GM21367 (cell line): ENCODE results near the gene MPZL1.

Experiments used
- ATAC-seq: cut with Tn5 transposase; IDR thresholded peaks from one replicate; pipeline ENCODE4 v1.9.1; 2021; ENCODE audit not compliant: unreplicated experiment

MPZL1 gene

GRCh38 chr1:167776151-167776550 lies 54.4 kb downstream of the MPZL1 start:
- ATAC-seq = no peak

DNA sequence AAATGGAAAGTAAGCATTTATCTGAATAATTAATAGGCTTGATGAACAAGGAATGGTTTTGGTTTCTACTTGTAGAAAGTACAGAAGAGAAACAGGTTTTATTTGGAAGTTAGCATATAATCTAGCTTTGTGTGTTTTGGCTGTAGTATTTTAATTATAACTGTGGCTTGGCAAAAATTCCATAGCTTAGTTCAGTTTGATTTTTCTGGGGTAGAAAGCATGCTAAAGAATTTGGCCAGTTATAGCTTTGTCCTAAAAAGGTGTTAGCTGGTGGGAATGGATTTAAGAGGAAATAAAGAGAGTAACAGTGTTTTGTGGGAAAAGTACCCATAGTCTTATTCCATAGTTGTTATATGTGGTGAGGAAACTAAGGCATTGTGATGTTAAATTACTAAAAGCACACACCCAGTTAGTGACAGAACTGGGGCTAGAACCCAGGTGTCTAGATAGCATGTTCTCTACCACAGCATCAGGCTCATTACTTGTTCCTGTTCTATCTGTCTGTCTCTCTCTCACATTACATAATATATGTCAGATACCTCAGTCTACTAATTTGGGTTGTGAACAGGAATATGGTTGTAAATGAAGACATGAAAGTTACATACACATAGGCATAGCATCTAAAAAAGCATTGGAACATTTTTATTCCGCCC lies 55.0 kb downstream of the MPZL1 start:
- no peak for ATAC-seq

DNA sequence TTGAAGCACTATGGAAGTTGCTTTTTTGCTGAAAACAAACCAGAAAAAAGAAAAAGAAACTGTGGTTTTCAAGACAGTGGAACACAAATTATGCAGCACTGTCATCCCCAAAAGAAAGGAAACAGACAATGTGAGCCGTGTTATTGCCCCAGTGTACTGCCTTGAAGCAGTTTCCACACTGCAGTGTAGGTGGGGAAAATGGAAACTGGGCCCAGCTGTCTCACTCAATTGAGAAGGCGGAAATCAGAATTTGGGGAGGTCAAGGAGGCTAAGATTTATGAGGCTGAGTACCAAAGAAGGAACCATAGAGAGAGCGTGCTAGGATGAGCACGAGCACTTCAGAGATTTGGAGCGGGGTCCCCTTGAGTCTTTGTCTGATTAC lies 55.5 kb downstream of the MPZL1 start:
- no peak for ATAC-seq

DNA sequence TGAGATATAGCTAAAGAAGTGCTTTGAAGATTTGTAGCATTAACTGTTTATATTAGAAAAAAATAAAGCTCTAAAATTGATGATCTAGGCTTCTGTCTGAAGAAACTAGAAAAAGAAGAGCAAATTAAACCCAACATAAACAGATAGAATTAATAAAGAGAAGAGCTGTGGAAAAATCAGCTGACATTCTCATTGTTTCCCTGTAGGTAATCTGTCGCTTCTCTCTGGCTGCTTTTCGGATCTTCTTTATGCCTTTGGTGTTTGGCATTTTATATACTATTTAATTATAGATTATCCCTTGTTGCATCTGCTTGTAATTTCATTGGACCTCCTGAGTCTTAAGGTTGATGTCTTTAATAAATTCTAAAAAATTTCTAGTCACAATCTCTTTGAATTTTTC lies 59.8 kb downstream of the MPZL1 start:
- ATAC-seq = no peak

DNA sequence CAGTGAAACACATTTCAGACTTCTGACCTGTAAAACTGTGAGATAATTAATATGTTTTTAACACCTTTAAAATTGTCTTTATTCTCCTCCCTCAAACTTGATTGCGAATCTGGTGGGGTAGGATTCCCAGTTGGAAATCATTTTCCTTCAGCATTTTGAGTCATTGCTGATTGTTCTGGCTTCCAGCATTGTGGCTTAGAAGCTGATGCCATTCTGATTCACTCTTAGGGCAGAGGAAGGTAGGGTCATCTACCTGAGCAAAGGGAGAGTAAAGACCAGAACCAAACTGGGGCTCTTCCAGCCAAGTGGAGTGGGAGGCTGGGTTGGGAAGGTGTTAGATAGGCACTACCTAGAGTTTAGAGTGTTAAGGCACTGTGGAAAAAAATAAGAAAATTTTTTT lies 61.2 kb downstream of the MPZL1 start:
- ATAC-seq = no peak

DNA sequence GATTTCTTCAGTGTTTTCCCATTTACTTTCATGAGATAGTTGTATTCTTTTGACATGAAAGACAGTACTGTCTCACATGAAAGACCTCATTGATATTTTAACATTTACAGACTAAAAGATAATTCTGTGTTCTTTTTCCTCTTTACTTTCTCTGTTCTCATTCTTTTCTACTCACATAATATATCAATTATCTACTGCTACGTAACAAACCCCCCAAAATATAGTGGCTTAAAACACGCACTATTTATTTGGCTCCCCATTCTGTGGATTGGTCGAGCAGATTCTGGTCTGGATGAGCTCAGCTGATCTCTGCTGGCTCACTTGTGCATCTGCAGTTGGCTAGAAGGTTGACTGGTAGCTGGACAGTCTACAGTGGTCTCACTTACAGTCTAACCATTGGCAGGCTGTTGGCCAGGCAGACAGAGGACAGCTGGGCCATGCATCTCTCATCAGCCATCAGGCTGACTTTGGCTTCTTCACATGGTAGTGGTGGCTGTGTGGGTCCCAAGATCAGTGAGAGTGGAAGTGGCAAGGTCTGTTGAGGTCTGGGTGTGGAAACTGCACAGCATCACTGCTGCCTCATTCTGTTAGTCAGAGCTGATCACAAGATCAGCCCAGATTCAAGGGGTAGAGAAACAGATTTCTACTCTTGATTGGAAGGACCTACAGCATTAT lies 63.2 kb downstream of the MPZL1 start:
- no peak for ATAC-seq

- no peak for ATAC-seq
These were observed 64.7 kb downstream of the MPZL1 start for GRCh38 chr1:167786502-167786901.

DNA sequence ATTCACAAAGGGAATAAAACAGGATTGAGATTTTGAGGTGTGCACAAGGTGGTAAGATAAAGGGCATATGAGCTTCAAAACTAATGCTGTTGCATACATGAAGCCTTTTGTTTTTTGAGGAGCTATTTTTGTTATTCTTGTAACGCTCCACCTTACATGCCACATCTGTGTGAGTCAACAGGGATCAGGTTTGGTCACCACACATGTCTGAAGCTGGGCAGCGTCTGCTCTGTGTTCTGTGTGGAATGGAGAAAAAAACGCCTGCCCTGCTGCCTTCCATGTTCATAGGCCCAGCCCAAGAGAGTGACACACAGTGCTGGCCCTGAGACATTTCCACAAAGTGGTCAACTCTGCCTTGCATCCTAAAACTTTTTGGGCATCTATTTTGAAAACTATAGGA lies 67.7 kb downstream of the MPZL1 start:
- ATAC-seq = no peak

- ATAC-seq = no peak
These were observed 68.3 kb downstream of the MPZL1 start for GRCh38 chr1:167790117-167790516.

- ATAC-seq = no peak
These were observed 69.8 kb downstream of the MPZL1 start for GRCh38 chr1:167791281-167792187.

DNA sequence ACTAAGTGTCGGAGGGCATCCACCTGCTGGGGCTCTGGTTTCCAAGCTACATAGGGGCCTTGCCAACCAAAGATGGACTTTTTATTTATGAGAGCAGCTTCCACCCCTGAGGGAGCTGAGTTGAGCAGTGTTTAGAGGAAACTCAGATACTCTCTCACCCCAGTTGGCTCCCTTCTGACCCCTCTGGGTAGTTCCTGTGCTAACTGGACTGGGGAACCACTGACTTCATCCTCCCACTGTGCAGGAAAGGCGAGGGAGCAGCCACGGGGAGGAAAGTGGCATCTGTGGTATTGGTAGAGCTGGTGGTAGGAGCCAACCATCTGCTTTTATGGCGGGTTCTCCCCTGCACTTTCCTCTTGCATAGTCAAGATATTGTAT lies 70.4 kb downstream of the MPZL1 start:
- ATAC-seq = no peak

- ATAC-seq = no peak
These were observed 72.3 kb downstream of the MPZL1 start for GRCh38 chr1:167794043-167794442.

GRCh38 chr1:167795810-167796740 lies 74.3 kb downstream of the MPZL1 start:
- no peak for ATAC-seq

DNA sequence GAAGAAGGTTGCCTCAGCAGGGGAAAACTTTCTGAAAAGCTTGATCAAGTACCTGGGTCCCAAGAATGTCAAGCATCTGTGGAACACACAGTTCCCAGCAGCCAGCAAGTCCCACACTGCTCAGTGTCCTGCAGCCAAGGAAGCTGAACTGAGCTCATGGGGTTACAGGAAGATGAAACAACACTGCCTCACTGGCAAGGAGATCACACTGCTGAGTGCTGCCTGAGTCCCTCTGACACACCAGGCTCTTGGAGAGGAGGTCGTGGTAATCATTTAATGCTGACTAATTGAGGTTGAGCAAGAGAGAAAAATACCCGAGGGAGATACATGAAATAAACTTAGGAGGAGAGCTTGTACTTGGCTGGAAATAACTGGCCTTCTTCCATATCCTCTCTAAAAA lies 75.2 kb downstream of the MPZL1 start:
- ATAC-seq = no peak

GRCh38 chr1:167798952-167799351 lies 77.2 kb downstream of the MPZL1 start:
- no peak for ATAC-seq

DNA sequence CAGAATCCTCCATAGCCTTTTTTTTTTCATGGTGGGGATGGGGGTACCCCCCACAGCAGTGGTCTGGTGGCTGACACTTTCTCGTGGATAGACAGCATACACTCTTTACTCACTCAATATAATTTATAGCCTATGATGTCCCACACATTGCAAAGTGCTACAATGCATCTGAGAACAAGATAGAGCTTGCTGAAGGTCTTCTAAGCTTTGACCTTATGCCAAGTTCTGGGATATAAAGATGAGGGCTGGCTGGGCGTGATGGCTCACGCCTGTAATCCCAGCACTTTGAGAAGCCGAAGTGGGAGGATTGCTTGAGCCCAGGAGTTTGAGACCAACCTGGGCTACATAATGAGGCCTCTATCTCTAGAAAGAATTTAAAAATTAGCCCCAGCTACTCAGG lies 78.0 kb downstream of the MPZL1 start:
- ATAC-seq = no peak

- no peak for ATAC-seq
These were observed 78.5 kb downstream of the MPZL1 start for GRCh38 chr1:167800251-167800650.

DNA sequence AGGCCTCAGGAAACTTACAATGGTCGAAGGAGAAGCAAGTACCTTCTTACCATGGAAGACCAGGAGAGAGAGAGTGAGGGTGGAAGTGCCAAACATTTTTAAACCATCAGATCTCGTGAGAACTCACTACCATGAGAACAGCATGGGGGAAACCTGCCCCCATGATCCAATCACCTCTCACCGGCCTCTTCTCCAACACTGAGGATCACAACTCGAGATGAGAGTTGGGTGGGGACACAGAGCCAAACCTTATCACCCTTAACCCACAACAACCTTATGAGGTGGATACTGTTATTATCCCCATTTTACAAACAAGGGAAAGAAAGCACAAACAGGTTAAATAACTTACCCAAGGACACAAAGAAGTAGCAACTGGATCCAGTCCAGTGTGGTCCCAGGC lies 80.5 kb downstream of the MPZL1 start:
- no peak for ATAC-seq

GRCh38 chr1:167803358-167804207 lies 81.8 kb downstream of the MPZL1 start:
- ATAC-seq = peak; percentile 89

DNA sequence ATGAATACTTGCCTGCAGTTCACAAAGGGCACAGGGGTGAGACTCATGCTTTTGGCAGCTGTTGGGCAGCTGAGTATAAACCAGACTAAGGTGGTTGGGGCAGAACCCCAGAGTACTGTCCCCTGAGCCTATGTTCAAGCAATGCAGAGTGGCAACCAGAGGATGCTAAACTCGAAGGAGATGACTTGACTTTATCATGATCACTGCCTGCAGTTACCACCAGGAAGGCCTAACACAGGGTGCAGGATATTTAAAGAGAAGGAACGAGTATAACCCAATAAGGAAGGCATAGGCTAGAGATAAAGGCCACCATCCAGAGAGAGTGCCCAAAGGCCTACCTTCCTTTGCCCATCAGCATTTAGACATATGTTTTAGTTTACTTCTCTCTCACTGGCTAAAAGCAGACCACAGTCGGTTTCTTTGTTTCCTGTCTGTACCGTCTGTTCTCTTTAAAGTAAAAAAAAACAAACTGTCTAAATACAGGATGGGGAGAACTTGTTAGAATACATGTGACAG lies 83.3 kb downstream of the MPZL1 start:
- no peak for ATAC-seq
